Activated T-cell treated with anti-CD3 and anti-CD28 coated beads, Interleukin-2, amount 50 U/mL, for 48 hours (primary cell): ENCODE measurements around the gene MRPL10.

ENCODE experiments used
- DNase-seq, 2 experiments: peaks; one replicate each; pipeline ENCODE4 v3.0.0-alpha.2; 2020

MRPL10 gene

GRCh38 chr17:47812146-47812920 lies 19.0 kb downstream of the MRPL10 start:
- DNase-seq = no peak

GRCh38 chr17:47811709-47812108 lies 19.6 kb downstream of the MRPL10 start:
- DNase-seq = no peak

- DNase-seq = no peak
These were observed 20.3 kb downstream of the MRPL10 start for GRCh38 chr17:47810901-47811635.

GRCh38 chr17:47810200-47810821 lies 21.0 kb downstream of the MRPL10 start:
- DNase-seq = peak in 1 of 2 experiments; percentile 54

GRCh38 chr17:47808830-47809480 lies 22.4 kb downstream of the MRPL10 start:
- no peak for DNase-seq

DNA sequence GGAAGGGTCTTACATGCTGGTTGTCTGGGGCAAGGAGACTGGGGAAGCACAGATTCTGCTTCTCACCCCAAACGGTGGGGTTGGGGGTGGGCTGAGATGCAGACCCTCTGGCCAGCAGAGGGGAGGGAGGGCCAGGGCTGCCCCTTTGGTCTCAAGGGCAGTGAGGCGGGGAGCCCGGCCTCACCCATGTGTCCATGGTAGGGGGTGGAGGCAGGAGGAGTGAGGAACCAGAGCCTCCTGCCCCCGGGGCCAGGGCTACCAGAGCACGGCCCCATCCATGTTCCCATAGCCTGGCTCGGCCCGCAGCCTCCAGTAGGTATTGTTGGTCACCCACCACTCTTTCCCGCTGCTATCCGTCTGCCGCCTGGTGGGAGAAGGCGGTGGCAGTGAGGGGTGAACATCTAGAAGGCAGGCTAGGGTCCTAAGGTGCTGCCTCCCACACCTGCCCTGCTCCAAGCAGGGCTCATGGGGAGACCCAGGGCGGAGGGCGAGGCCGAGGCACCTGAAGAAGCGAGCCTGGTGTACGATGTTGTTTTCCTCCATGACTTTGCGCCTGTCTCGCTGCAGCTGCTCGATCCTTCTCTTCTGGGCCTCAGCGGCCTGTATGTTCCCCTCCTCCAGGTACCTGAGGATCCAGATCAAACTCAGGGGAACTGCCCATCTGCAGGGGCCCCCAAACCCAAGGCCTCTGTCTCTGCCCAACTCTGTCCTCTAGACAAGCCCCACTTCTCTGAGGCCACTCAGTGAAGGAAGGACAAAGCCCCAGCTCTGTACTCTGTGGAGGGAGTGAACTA lies 23.1 kb downstream of the MRPL10 start:
- DNase-seq = no peak

DNA sequence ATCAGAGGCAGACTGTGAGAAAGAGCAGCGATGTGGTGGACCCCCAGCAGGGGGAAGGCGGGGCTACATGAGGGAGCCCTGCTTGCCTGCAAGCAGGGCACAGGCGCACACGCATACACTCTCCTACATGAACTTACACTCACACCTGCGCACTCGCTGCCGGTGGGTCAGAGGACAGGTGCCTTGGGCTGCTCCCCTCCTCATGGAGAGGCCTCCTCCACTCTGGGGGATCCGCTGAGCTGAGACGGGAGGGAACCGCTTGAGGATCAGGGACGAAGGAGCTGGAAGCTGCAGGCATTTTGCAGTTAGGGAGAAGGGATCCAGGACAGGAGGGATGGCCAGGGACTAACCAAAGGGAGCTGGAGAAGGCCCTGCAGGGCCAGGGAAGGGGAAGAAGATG lies 23.9 kb downstream of the MRPL10 start:
- DNase-seq = no peak

- DNase-seq = no peak
These were observed 24.5 kb downstream of the MRPL10 start for GRCh38 chr17:47806913-47807255.

- no peak for DNase-seq
These were observed 25.1 kb downstream of the MRPL10 start for GRCh38 chr17:47806026-47806912.

DNA sequence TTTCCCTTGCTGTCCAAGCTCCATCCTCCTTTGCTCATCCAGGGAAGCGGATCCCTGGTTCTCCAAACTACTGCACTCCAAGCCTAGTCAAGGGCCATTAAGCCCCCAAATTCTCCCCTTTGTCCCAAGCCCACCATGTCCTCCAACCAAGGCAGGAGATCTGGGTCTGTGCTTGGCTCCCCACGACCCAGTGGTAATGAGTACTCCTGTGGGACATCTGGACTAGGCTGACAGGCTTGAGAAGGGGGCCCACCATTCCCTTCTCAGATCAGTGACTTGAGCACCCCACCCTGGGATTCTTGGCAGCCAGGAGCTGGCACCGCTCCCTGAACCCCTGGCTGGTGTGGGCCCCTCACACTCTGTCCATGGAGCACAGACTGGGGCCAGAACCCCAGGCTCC lies 26.9 kb downstream of the MRPL10 start:
- no peak for DNase-seq

DNA sequence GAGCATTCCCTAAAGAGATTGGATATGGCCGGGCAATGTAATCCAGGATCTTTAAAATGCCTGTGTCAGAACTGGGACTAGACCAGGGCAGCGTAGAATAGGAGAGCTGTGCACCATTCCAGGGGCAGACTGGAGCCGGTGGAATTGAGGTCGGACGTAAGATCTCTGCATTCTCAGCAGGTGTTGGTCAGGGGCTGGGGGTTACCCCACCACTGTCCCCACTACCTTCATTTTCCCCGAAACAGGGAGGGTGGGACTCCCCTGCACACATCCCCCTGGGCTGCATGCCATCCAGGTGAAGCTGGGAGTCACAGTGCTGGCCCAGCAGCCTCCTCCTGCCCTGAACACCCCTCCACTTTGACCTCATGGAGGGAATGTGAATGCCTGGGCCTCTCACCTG lies 27.6 kb downstream of the MRPL10 start:
- no peak for DNase-seq

GRCh38 chr17:47803201-47803600 lies 28.1 kb downstream of the MRPL10 start:
- no peak for DNase-seq

- DNase-seq = peak; percentile 72 to 76
These were observed 28.9 kb downstream of the MRPL10 start for GRCh38 chr17:47802341-47803022.

DNA sequence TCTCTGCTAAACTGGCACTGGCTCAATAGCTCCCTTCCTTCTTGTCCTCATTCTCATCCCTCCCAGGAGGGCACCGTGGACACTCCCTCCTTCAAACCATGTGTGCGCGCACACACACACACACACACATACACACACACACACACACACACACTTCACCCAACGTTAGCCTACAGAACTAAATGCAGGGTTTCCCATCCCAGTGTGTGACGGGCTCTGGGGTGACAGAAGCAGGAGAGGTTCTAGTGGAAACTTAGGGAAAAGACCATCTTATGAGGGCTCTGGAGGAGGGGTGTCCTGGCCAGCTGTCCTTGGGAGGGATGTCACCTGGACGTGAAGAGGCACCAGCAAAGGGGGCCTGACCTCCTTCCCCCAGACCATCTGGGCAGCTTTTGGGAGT lies 29.4 kb downstream of the MRPL10 start:
- no peak for DNase-seq

GRCh38 chr17:47801176-47801765 lies 30.1 kb downstream of the MRPL10 start:
- DNase-seq = no peak

DNA sequence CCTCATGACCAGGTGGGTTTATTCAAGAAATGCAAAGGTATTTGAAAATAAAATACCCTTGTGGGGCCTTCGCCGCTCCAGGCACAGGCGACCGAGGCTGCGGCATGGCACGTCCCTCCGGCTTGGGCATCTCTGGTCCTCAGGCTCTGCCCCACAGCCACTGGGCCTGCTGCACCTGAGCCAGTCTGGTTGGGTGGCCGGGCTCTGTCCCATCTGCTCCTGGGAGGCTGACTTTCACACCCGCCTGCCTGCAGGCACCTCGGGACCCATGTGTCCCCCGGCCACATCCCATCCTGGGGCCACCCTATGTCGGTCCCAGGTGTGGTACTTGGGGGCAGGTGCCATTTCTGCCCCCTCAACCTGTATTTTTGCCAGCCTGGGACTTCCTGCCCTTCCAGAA lies 30.7 kb downstream of the MRPL10 start:
- no peak for DNase-seq

DNA sequence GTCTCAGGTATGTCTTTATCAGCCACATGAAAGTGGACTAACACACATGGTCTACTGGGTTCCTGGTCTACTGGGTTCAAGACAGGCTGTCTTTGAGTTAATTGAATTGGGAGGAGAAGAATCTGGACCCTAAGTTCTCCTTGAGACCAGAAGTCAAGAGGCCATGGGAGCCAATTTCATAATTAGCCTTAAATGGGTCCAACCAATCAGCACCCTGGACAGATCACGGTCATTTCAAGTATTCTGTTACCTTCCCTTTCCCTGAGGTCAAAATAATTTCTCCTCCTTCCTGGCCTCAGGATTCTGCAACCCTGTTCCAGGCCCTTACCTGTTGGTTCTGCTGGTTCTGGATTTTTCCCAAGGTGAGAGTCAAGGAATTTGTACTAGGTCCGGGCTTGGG lies 33.5 kb downstream of the MRPL10 start:
- no peak for DNase-seq

DNA sequence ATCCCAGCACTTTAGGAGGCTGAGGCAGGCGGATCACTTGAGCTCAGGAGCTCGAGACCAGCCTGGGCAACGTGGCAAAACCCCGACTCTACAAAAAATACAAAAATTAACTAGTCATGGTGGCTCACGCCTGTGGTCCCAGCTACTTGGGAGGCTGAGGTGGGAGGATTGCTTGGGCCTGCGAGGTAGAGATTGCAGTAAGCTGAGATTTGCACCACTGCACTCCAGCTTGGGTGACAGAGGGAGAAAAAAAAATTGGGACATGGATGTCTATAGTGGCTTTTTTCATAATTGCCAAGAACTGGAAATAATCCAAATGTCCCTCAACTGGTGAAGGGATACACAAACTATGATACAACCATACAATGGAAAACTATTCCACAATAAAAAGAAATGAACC lies 38.4 kb downstream of the MRPL10 start:
- no peak for DNase-seq

- no peak for DNase-seq
These were observed 38.9 kb downstream of the MRPL10 start for GRCh38 chr17:47792457-47792856.

DNA sequence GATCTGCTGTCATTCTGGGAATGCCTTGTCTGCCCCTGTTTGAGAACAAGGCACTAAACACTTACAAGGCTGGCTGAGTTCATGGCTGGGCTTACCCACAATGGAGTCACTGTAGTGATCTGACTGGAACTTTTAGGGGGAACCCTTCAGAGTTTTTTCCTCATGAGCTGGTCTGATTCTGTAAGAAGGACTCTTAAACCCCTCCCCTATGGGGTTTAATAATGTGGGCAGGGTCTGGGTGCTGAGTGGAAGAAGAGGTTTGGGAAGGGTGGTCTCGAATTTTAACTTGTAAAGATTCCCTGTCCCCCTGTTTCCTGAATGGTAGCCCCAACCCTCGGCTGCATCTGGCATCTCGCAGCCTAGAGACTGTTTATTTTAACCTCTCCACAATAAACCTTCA lies 40.3 kb downstream of the MRPL10 start:
- DNase-seq = no peak
